ENCODE results near the gene TMEM151B.
"Not testable (repeated sequence)": the region's sequence is repeated elsewhere in the genome, so short reads cannot be mapped to it uniquely, and the experiment has no call there.

TMEM151B gene

DNA sequence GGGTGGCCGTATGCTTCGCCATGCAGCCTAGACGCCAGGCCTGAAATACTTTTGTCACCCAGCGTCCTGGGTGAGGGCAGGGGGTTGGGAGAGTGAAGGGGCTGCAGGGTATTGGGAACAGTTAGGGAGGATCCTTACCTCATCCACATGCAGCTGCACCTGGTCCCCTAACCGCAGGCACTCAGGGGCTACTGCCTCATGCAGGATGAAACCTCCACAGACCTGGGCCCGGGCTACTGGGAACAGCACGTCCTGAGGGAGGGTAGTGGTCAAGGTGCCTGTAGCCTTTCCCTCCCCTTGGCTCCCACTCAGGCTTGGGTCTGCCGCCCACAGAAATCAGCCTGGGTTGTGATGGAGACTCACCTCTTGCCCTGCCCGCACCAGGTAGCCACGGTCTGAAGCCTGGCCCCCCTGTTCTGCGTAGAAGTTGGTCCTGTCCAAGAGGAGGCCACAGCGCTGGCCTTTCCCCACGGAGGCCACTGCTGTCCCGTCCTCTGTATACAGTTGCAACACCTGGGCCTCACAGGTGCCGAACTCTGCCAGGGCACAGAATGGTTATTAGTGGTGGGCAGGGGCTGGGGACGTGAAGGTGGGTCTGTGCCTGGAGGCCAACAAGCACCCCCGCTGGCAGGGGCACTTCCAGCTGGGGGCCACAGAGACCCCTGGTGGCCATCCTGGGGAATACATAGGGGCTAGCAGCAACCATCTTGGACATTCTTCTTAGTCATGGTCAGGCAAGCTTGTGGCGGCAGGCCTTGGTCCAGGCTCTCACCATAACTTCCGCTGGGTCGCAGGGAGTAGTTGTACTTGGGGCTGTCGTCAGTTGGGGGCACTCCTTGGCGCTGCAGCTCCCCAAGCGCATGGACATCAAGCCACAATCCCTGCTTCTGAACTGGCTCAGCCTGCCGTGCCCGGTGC lies 34.3 kb downstream of the TMEM151B start:
- peak; percentile 52 for DNase-seq (ENCODE audit: low spot score)

GRCh38 chr6:44305200-44305725 lies 35.0 kb downstream of the TMEM151B start:
- DNase-seq (ENCODE audit: low spot score): no peak

- DNase-seq (ENCODE audit: low spot score): no peak
Observed at GRCh38 chr6:44306710-44307109, 36.5 kb downstream of the TMEM151B start.

DNA sequence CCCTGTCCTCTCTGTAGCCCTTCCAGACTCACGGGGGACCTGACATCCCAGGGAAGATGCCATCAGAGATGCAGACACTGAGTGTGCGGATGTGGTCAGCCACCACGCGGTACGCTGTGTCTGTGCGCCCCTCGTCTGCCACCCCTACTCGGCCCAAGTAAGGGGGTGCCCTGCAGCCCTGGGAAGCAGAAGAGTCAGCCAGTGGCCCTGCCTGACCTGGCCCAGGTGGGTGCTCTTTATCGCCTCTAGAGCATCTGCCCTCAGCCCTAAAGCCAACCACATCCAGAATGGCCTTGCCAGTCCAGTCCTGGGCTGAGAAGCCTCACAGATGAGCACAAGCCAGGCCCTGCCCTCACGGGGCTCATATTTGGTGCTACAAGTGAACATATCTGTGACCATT lies 37.0 kb downstream of the TMEM151B start:
- no peak for DNase-seq (ENCODE audit: low spot score)

DNA sequence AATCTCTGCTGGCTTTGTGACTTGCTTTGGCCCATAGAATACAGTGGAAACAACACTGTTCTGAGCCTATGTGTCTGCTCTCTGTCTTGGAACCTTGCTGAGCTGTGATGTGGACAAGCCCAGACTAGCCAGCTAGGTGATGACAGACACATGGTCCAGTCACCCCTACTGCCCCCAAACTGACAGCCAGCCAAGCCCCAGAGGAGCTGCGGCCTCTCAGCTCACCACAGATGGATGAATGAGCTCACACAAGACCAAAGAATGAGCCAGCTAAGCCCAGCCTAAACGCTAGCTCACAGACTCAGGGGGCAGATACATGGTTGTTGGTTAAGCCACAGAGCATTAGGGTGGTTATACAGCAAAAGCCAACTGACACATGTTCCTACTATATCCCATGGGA lies 38.8 kb downstream of the TMEM151B start:
- DNase-seq (ENCODE audit: low spot score): no peak

DNA sequence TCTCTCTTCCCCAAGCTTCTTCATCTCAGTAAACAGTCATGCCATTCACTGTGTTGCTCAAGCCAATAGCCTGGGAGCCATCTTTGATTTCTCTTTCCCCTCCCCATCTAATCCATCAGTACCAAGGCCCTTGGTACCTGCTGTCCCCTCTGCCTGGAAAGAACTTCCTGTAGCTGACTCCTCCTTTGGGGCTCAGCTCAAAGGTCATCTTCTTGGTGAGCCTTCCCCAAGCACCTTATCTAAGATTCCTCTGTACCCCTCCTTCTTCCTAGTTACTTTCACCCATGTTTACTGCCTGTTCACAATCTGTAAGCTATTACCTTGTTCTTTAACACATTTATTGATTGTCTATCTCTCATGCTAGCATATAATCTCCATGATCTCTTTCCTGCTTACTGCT lies 39.4 kb downstream of the TMEM151B start:
- no peak for DNase-seq (ENCODE audit: low spot score)

GRCh38 chr6:44310241-44310640 lies 40.0 kb downstream of the TMEM151B start:
- no peak for DNase-seq (ENCODE audit: low spot score)

GRCh38 chr6:44311304-44311703 lies 41.1 kb downstream of the TMEM151B start:
- DNase-seq (ENCODE audit: low spot score): no peak

DNA sequence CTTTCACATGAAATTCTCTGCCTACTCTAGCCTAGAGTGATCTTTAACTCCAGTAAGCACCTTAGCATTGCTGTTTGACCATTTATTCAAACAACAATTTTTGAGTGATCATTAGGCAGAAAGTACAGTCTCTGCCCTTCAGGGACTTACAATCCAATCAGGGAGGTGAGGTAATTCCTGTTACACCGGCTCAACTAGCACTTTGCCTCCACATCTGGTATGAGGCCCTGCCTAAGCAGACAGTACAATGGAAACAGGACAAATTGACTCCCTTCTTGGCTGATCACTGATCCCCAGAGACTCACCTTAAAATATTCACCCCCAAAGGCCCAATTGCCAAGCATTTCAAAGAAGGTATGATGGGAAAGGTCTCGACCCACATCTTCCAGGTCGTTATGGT lies 41.5 kb downstream of the TMEM151B start:
- no peak for DNase-seq (ENCODE audit: low spot score)

DNA sequence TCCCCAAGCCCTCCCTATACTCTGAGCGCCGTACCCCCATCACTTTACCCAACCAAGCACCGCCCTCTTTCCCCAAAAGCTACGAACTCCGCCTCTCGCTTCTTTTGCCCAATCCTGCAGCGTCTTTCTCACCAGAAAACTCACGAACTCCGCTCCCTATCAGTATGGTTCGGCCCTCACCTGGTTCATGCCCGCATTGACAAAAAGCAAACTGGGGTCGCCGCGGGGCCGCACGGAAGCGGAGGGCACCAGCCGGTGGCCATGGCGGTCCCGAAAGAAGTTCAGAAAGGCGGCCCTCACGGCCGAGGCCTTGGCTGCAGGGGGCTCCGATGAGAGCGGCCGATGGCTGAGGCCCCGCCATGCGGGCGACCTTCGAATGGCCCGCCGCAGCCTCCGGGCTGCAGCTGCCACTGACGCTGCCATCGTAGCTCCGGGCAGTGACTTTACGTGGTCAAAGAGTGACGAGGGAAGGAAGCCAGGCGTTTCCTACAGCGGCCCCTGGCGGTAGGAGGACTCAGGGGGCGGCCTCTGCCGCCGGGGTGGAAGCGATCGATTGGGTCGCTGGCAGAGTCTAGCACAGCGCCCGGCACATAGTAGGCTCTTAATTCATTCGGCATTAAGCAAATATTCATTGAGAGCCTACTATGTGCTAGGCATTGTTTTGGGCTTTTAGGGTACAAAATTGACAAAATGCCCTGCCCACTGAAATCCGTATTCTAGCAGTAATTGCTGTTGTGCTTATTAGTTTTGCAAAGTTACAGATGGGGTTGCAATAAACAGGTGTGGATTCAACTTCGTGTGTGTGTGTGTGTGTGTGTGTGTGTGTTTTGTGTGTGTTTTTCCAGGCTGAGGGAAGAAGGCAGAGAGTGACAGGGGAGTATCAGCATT lies 42.9 kb downstream of the TMEM151B start, which contains the start of gene AARS2:
TSS of gene AARS2 (minus strand) at position 447 of the 888 bp plus-strand sequence. CDS start at position 423, 24 bp downstream.
- DNase-seq (ENCODE audit: low spot score): peak; percentile 86

DNA sequence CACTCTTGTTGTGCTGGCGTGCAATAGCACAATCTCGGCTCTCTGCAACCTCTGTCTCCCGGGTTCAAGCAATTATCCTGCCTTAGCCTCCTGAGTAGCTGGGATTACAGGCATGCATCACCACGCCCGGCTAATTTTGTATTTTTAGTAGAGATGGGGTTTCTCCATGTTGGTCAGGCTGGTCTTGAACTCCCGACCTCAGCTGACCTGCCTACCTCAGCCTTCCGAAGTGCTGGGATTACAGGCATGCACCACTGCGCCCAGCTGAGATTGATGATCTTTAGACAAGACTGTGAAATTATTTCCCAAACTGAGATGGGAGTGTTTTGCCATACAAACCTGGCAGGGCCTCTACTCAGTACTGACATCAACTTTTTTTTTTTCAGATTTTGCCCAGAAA lies 44.4 kb downstream of the TMEM151B start:
- not testable (repeated sequence) for DNase-seq (ENCODE audit: low spot score)

DNA sequence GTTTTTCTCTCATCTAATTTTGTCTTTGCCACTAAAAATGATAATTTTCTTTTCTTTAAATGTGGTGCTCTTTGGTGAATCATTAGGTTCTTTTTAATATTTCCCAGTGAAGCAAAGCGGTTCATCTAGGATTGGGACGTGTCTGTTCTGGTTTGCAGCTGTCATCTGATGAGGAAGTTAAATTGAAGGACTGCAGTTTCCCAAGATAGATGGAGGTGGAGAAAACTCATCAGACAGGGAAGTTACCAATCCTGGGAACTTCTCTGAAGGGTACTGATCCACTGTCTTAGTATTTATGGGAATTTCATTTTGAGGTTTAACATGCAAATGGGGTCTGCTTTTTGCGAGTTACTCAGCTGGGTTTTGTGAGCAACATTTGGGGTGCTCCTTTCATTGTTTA lies 45.3 kb downstream of the TMEM151B start:
- DNase-seq (ENCODE audit: low spot score): no peak

DNA sequence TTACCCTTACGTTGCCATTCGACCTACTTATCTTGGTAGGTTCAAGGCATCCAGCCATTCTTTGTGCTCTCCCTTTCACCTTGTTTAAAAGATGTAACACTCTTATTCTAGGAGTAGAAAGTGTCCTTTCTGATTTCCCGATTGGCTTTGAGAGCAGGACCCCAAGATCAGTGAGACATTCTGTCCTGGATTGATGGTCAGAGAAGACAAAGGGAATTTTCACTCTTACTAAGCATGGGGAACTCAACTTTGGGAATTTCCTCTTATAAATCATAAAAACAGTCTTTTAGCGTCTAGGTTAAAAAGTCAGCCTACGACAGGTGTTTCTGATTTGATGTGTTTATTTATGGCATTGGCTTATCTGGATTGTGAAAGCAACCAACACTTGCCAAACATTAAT lies 45.7 kb downstream of the TMEM151B start:
- DNase-seq (ENCODE audit: low spot score): no peak

GRCh38 chr6:44316481-44316880 lies 46.2 kb downstream of the TMEM151B start:
- no peak for DNase-seq (ENCODE audit: low spot score)

DNA sequence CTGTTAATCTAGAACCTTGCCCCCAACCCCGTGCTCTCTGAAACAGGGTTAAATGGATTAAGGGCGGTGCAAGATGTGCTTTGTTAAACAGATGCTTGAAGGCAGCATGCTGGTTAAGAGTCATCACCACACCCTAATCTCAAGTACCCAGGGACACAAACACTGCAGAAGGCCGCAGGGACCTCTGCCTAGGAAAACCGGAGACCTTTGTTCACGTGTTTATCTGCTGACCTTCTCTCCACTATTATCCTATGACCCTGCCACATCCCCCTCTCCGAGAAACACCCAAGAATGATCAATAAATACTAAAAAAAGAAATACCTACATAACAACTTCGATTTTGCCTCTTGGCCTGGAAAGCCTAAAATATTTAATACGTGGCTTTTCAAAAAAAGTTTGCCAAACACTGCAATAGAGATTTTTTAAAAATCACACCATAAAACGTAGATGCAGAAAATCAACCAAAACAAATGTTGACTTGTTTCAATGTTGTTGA lies 46.9 kb downstream of the TMEM151B start:
- not testable (repeated sequence) for DNase-seq (ENCODE audit: low spot score)

GRCh38 chr6:44321210-44321609 lies 51.0 kb downstream of the TMEM151B start:
- no peak for DNase-seq (ENCODE audit: low spot score)

GRCh38 chr6:44327096-44327495 lies 56.8 kb downstream of the TMEM151B start:
- no peak for DNase-seq (ENCODE audit: low spot score)

DNA sequence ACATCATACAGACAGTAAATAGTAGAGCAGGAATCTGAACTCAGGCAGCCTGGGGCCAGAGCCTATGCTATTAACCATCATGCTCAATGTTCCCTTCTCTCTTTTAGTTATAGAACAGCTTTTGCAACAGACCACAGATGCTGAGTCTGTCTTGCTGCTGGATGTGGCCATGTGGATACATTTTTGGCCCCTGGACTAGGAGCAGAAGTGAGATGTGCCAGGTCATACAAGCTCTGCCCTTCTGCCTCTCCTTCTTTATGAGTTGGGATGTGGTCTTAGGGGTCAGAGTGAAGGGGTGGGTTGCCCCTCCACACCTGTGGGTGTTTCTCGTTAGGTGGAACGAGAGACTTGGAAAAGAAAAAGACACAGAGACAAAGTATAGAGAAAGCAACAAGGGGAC lies 57.5 kb downstream of the TMEM151B start:
- DNase-seq (ENCODE audit: low spot score): no peak

DNA sequence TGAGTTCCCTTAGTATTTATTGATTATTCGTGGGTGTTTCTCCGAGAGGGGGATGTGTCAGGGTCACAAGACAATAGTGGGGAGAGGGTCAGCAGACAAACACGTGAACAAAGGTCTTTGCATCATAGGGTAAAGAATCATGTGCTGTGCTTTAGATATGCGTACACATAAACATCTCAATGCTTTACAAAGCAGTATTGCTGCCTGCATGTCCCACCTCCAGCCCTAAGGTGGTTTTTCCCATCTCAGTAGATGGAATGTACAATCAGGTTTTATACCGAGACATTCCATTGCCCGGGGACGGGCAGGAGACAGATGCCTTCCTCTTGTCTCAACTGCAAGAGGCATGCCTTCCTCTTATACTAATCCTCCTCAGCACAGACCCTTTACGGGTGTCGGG lies 58.0 kb downstream of the TMEM151B start:
- DNase-seq (ENCODE audit: low spot score): not testable (repeated sequence)

GRCh38 chr6:44329858-44330257 lies 59.6 kb downstream of the TMEM151B start:
- DNase-seq (ENCODE audit: low spot score): no peak

DNA sequence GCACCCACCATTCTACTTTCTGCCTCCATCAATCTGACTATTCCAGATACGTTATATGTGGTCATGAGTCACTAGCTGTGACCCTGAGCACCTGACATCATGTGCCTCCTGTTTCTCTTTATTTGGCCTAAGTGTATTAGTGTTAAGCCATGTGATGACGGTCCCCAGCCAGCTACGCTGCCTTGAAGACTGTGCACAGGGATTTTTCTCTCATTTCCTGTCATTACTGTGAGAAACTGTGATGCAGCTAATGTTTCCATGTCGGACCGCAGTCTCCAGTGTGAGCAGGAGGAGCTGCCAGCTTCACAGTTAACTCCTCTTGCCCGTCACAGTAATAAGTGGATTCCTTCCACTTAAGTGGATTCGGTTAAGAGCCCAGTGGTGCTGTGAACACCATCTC lies 62.3 kb downstream of the TMEM151B start:
- DNase-seq (ENCODE audit: low spot score): no peak

DNA sequence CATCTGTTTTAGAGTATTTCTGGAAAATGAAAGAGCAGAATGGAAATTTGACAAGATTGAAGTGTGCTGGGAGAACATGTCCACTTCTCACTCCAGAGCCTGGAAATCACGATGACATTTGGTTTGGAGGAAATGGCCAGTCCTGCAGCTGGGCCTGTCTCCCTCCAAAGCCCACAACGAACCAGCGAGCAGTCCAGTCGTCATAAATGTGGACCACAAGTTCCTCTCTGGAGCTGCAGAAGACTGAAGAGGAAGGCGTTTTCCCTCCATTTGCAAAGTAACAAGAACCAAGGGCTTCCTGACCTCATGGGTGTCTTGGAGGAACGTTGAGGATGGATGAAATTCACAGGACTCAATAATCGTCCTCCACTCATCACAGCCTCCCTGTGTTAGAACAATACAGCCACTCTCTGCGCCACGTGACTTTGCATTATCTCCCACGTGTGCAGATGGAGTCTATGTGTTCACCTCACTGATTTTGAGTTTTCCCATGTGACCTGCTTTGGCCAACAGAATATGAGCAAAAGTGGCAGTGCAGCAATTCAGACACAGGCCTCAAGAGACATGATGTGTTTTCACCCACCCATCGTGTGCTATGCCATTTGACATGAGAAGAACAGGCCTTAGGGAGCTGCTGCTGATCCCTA lies 63.1 kb downstream of the TMEM151B start:
- peak; percentile 36 for DNase-seq (ENCODE audit: low spot score)
